GM21717 (cell line): ENCODE measurements around the gene UGT2A3.

Experiments
- ATAC-seq: cut with Tn5 transposase; IDR thresholded peaks from one replicate; pipeline ENCODE4 v1.9.1; 2021; ENCODE audit warnings: mild to moderate bottlenecking, moderate library complexity; ENCODE audit not compliant: unreplicated experiment

The UGT2A3 gene

GRCh38 chr4:68917016-68917415 lies 34.6 kb downstream of the UGT2A3 start:
- ATAC-seq: no peak

GRCh38 chr4:68912807-68913206 lies 38.8 kb downstream of the UGT2A3 start:
- no peak for ATAC-seq

DNA sequence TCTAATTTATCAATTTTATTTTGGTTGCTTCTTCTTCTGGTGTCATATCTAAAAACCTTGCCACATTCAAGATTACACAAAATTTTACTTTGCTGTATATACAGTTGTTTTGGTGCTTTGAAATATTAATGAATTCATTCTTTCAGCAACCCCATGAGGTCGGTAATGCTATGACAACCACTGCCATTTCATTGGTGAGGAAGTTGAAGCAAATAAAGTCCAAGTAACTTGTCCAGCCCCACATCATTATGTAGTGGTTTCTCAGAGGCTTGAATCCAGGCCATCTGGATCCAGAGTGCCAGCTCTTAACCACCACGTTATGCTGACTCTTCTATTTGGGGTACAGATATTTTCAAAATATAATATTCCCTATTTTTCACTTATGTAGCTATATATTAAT lies 42.2 kb downstream of the UGT2A3 start:
- ATAC-seq: no peak

DNA sequence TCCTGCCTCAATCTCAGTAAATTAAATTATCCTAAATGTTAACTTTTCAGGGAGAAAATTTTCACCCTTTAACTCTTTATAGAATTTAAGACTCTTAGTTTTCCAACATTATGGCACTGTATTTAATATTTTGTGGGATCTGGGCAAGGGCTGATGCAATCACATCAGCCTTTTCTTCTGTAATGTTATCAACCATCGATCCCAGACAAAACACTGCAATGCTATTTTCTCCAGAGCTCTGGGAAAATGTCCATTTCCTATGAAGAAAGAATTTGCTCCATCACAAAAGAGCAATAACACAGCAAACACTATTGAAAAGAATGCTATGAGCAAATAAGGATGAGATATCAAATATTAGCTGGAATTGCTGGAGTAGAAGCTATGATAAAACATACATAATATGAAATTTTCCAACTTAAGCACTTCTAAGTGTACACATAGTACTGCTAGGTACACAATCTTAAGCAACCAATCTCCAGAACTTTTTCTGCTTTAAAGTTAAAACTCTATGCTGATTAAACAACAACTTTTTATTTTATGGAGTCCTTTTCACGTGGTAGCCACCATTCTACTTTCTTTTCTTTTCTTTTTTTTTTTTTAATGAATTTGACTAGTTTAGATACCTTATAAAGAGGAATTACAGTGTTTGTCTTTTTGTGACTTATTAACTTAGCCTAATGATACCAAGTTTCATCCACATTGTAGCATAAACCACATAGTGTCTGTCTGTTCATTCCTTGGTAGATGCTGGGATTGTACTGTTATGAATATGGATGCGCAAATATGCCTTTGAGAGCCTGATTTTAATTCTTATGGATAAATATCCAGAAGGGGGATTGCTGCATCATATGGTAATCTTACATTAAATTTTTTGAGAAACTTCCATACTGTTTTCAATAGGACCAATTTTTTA lies 43.6 kb downstream of the UGT2A3 start:
- no peak for ATAC-seq

GRCh38 chr4:68907245-68907644 lies 44.4 kb downstream of the UGT2A3 start:
- no peak for ATAC-seq

- ATAC-seq: no peak
These were observed 44.8 kb downstream of the UGT2A3 start for GRCh38 chr4:68906780-68907137.

DNA sequence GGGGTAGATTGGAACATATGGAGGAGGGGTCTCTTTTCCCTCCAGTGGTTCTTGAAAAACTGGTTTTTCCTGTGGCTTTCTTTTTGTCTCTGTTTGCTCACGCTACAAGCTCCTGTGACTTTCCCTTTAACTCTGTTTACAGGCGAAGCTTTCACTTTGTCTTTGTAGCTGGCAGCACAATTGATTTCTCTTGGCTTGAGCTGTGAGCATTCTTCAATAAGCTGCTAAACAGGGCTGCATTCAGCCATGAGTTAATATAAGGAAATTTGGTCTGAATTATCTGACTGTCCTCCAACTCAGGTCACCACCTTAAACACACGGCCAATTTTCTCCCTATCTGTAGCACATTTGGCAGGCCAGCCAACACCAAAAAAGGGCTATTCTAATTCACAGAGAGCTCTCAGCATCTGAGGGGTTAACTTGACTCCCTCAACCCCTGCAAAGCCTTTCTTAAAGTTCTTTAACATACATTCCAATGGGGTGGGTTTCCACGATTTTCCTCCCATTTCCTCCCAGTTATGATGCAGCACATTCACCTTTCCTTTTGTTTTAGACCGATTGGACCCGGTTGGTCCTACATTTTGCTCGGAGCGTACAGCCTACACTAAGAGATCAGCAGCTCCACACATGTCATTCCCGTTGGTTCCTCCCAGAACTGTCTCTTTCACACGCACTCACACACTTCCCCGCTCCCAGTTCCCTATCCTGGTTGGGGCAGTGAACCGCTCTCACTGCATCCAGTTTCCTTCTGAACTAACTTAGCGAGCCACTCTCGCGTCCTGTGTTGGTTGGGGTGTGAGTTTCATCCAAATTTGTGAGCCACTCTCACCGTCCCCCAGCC lies 45.4 kb downstream of the UGT2A3 start:
- peak; percentile 56 for ATAC-seq

- no peak for ATAC-seq
These were observed 46.0 kb downstream of the UGT2A3 start for GRCh38 chr4:68905598-68905938.

DNA sequence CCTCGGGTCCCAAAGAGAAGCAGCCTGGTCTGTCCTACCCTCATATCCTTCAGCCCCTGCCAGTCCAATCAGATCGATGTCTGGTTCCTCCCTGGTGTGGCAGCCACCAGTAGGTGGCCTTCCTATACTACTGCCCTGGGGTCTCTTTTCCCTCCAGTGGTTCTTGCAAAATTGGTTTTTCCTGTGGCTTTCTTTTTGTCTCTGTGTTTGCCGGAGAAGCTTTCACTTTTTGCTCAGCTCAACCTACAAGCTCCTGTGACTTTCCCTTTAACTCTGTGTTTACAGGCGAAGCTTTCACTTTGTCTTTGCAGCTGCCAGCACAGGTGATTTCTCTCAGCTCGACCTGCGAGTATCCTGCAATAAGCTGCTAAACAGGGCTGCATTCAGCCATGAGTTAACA lies 46.8 kb downstream of the UGT2A3 start:
- ATAC-seq: peak; percentile 69

DNA sequence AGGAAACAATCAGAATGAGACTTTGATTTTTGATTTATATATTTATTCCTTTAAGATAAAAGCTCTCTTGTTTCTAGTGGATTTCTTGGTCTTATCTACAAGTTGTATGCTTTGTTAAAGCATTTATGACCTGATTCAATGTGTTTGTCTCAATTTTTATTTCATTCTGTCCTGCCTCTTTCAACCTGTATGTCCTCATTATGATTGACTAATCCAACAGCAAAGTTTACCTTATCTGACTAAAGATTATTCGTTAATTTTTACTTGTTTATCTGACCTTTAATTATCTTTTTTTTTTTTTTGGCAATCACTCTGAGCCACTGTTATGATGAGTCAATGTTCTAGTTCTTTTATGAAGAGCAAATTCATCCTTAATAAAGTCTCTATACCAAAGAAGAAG lies 54.9 kb downstream of the UGT2A3 start:
- ATAC-seq: no peak

DNA sequence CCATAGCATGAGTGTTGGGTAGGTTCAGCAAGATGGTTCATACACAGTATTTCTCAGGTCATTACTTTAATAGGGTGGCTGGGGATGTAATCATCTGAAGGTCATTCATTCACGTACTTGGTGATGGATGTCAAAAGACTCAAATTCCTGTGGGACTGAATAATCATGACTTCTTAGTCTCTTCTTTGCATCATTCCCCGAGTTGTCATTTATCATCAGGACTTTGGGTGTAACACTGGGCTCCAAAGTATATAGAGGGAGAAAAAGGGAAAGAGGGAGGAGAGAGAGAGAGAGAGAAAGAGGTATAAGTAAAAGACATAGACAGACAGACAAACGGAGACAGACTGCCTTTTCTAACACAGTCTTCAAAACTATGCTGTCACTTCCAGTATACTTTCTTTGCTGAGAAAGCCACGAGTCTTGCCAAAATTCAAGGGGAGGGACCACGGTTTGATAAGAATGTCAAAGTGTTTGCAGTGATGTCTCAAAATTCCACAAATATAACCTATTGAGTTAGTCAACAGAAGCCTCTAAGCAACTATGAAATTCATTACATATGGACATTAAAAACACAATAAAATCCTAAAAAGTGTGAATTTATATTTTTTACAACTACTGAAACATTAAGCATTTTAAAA lies 55.9 kb downstream of the UGT2A3 start:
- no peak for ATAC-seq

DNA sequence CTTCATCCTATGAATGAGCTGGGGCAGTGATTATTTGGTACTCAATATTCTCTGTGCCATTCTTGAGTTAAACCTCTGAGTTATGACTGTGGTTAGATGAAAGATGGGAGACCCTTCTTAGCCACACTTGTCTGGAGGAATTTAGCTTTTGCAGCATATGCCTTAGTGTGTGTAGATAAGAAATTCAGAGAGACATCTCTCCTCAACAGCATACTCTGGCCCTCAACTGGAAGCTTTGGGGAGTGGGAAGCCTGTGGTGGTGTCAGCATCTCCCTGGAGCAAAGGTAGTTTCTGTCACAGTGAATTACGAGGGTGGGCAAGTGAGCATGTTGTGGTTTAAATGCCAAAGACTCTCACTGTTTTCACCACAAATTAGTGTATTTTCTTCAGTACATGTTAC lies 58.7 kb downstream of the UGT2A3 start:
- no peak for ATAC-seq

- no peak for ATAC-seq
These were observed 59.9 kb downstream of the UGT2A3 start for GRCh38 chr4:68891678-68892077.

GRCh38 chr4:68885545-68885944 lies 66.1 kb downstream of the UGT2A3 start:
- no peak for ATAC-seq

DNA sequence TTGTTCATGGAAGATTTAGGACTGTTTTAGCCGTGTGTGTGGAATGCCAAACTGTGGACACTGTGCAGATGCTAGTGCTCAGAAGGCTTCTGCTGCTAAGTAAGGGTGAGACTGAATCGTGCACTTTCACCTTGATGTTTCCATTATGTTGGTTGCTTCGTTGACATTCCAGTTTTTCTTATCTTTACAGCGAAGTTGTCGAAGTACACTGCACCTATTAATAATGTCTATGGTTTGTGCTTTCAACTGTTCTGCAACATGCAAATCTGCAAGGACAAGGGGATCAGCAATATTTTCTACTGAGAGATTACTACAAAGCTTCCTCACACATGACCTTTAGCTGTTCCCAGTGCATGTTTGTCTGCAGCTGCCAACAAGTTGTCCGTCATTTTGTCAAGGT lies 67.7 kb downstream of the UGT2A3 start:
- ATAC-seq: no peak
